HG02981 (cell line): Measurements from ENCODE around the gene CDH8.
"Not testable (repeated sequence)": the region's sequence is repeated elsewhere in the genome, so short reads cannot be mapped to it uniquely, and the experiment has no call there.

Source experiments
- ATAC-seq: cut with Tn5 transposase; IDR thresholded peaks from one replicate; pipeline ENCODE4 v1.9.1; 2021; ENCODE audit warnings: mild to moderate bottlenecking, moderate library complexity; ENCODE audit not compliant: unreplicated experiment

Gene CDH8

GRCh38 chr16:61797296-61797795, 238.9 kb downstream of the CDH8 start:
- no peak for ATAC-seq

- ATAC-seq, result no peak
These were observed 243.9 kb downstream of the CDH8 start for GRCh38 chr16:61792194-61792909.

DNA sequence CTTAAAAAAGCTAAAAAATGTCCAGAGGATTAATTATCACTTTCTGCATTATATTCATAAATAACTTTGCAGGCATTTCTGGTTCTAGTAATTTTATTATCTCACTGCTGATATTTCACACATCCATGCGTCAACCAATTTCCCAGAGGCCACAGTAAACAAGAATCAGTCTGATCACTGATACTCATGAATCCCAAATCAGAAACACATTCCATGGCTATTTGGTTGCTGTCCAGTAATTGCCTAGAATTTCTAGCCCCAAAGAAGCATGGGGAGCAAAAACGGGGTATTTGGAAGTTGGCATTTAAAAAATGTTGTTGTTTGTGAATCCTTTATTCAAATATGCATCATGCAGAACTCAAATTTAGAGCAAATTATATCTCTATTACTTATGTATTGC, 244.8 kb downstream of the CDH8 start:
- ATAC-seq, result no peak

DNA sequence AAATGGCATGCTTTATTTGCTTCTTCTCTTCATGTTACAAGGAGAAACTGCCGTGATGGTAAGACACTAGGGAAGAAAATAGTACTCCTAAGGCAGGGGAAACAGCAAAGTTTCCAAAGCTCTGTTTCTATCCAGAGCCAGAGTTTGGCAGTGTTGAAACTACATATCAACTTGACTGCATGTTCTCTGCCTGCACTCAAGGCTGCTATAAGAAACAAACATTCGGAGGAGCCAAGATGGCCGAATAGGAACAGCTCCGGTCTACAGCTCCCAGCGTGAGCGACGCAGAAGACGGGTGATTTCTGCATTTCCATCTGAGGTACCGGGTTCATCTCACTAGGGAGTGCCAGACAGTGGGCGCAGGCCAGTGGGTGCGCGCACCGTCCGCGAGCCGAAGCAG, 254.4 kb downstream of the CDH8 start:
- not testable (repeated sequence) for ATAC-seq

GRCh38 chr16:61780161-61780560, 256.1 kb downstream of the CDH8 start:
- ATAC-seq, result no peak

- ATAC-seq, result no peak
These were observed 265.9 kb downstream of the CDH8 start for GRCh38 chr16:61770301-61770700.

DNA sequence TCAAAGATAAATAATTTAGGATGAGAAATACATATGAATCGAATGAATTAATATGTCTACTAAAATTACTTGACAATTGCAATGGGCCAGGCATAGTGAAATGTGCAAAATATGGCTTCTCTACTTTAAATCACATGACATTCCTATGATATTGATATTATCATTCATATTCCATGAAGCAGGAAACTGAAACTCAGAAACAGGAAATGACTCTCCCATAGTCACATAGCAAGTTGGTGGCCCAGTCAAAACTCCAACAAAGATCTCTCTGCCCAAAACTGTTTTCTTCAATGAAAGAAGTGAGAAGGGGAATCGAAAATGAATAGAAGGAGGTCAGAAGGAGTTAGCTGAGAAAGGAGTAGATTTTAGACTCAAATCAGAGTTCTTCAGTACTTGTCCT, 272.2 kb downstream of the CDH8 start:
- ATAC-seq, result no peak

GRCh38 chr16:61763013-61763412, 273.2 kb downstream of the CDH8 start:
- ATAC-seq, result no peak

DNA sequence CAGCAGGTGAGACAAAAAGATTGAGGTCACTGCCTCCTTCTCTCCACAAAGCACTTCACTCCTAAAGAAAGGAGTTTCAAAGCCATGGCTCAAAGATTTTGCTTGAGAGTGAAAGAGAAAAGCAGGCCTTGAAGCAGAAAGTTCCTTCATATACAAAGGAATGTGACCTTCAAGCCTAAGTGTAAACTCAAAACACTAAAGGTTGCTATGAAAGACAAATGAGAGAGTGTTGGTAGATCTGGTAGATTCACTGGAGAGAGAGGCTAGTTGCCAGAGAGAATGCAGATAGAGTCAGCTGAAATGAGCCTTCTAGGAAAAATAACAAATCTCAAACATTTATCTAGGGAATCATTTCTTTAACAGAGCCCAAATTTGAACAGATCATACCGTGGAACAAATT, 305.2 kb downstream of the CDH8 start:
- ATAC-seq, result no peak

DNA sequence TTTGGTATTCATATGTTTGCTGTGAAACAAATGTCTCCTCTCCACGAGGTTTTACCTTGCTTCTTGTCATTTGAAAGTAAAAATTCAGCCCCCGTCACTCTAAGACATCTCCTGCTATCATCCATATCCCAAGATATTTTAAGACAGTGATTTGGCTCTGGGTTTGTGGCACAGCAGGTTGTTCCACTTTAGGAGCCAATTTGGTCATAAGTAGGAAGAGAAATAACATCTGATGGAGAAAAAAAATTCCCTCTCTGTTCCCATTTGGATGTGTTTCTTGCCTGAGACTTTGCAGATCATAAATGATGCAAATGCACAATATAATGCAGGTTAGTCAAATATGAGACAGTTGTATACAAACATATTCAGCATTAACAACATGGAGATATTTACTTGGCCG, 309.5 kb downstream of the CDH8 start:
- ATAC-seq, result no peak

GRCh38 chr16:61726125-61726524, 310.1 kb downstream of the CDH8 start:
- no peak for ATAC-seq

GRCh38 chr16:61721544-61721943, 314.7 kb downstream of the CDH8 start:
- no peak for ATAC-seq

GRCh38 chr16:61715393-61715792, 320.8 kb downstream of the CDH8 start:
- no peak for ATAC-seq

DNA sequence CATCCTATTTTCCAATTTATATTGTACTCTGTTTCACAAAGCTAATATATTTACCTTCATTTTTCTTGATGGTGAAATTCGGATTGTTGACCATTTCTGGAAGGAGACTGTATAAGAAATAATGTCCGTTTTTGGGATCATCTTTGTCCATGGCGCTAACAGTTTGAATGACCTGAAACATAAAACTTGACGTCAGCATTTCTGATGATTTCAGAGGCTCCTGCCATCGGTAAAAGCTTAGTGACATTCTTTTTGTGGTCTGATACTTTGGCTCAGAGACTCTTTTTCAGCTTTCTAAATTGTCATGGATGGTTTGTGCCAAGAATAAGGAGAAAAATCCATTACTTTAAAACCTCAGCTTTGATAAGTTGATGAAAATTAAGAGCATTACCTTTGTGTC, 322.5 kb downstream of the CDH8 start:
- no peak for ATAC-seq

- ATAC-seq, result not testable (repeated sequence)
These were observed 336.6 kb downstream of the CDH8 start for GRCh38 chr16:61699640-61700039.

DNA sequence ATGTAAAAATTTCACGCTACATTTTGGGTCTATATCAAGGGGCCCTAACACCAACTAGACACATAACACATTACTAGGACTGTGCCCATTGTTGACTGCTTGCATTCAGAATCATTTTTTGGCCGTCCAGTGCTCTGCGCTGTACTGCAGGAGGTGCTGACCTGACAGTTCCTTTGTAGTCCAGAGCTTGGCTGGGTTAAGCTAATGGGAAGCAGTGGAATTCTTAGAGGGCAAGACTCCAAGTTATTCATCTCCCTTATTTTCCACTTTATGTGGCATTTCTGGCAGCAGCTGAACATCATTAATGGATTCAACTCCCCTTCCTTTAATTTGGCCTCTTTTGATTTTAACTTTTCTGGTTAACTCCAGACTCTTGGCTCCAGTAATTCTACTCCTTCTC, 351.7 kb downstream of the CDH8 start:
- ATAC-seq, result no peak

DNA sequence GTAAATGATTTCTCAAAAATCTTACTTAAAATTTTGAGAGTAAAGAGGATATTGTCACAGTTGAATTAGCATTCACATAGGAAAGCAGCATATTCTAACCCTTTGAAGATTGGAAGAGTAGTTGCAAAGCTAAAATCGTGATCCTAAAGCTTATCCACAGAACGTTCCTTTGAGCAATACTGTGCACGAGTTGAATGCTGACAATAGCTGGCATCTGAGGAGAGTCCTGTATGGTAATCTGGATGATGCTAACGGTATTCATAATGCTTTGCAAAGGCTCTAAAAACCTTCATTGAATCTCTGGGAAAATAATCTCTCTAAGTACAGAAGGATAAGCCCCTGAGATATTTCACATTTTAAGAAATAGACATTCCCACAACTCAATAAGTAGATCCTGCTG, 354.6 kb downstream of the CDH8 start:
- ATAC-seq, result no peak

GRCh38 chr16:61681124-61681523, 355.1 kb downstream of the CDH8 start:
- ATAC-seq, result no peak

DNA sequence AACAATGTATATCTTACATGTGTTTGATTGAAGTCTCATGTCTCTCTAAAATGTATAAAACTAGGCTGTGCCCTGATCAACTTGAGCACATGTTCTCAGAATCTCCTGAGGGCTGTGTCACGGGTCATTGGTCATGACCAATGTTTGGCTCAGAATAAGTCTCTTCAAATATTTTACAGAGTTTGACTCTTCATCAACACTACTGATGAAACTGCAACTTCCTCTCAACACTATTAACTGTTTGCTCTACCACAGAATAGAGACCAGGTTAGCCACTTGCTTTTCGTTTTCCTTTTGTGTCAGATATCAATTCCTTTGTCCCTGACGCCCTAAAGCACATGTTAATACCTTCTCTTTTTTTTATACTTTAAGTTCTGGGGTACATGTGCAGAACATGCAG, 358.1 kb downstream of the CDH8 start:
- ATAC-seq, result no peak

DNA sequence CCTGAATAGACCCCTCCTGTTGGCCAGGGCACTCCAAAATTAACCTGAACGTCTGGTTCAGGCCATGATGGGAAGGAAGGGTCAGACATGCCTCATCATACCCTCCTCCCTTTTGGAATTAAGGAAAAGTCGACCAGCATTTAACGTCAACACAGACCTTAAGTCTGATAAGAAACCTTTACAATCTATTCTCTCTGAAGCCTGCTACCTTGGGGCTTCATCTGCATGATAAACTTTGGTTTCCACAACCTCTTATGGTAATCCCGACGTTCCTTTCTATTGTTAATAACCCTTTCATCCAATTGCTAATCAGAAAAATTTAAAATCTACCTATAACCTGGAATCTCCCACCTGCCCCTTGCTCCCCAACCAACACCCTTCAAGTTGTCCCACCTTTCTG, 358.5 kb downstream of the CDH8 start:
- ATAC-seq, result no peak

- no peak for ATAC-seq
These were observed 359.5 kb downstream of the CDH8 start for GRCh38 chr16:61676740-61677139.

- ATAC-seq, result no peak
These were observed 365.1 kb downstream of the CDH8 start for GRCh38 chr16:61671161-61671560.

- no peak for ATAC-seq
These were observed 370.7 kb downstream of the CDH8 start for GRCh38 chr16:61665512-61665911.
